Ascending aorta (tissue), 2 donors: Measurements from ENCODE around the gene LRBA. TPM values are rescaled to one million over a fixed set of nuclear protein-coding genes. Genes with fewer than 3 reads are reported as not detected.

Source experiments
- DNase-seq, 2 donors: peaks; one replicate each; pipeline ENCODE4 v3.0.0-alpha.2; 2019; ENCODE audit warnings: low spot score in 2 of 2
- H3K27ac ChIP-seq, 2 donors: fragments of 200-600 bp; sonication (generic); one replicate each; pipeline ENCODE4 v1.5.1; 2016 to 2017; ENCODE audit warnings: mild to moderate bottlenecking in 1 of 2
- H3K27me3 ChIP-seq: fragments of 200-600 bp; sonication (generic); one replicate; pipeline ENCODE4 v1.5.1; 2017
- H3K36me3 ChIP-seq, 2 donors: fragments of 200-600 bp; sonication (generic); one replicate each; pipeline ENCODE4 v1.5.1; 2016
- H3K4me1 ChIP-seq, 2 donors: fragments of 200-600 bp; sonication (generic); one replicate each; pipeline ENCODE4 v1.5.1; 2016 to 2017; ENCODE audit warnings: mild to moderate bottlenecking in 1 of 2
- H3K4me3 ChIP-seq, 2 donors: fragments of 200-600 bp; sonication (generic); one replicate each; pipeline ENCODE4 v1.5.1; 2016 to 2017; ENCODE audit warnings: mild to moderate bottlenecking in 1 of 2
- H3K9me3 ChIP-seq, 2 donors: fragments of 200-600 bp; sonication (generic); one replicate each; pipeline ENCODE4 v1.5.1; 2016
- CTCF ChIP-seq, 3 experiments: fragments of 200-600 bp in 2 of 3; fragments of 450-650 bp in 1 of 3; sonication (generic) in 2 of 3; IDR thresholded peaks; one replicate each; pipeline ENCODE4 v1.5.1; 2016 to 2019; ENCODE audit warnings: antibody characterized with exemption in 3 of 3, mild to moderate bottlenecking in 1 of 3, moderate library complexity in 1 of 3
- intact Hi-C: fragments of 100-400 bp; cut with DNase I; formaldehyde crosslinking; loops from one replicate; pipeline ENCODE4 v1.15.1; 2023
- total RNA-seq: library from RNA; depleted of rRNA; stranded (reverse); fragments of >200 nt; gene quantifications from one replicate; pipeline ENCODE4 v1.1.0, GENCODE V29; 2016

LRBA gene
- total RNA-seq, 1 donor from 2014 or later, result 15.2 TPM

GRCh38 chr4:150231107-150231770, 783.8 kb downstream of the LRBA start:
- no peak for DNase-seq
- Histone ChIP-seq H3K27ac (peak overlapping the region; percentile 46 to 63), H3K4me3 (no peak overlapping the region), H3K9me3 (no peaks in the 10 kb centered on the region), H3K4me1 (peaks cover 3 to 14% of the 10 kb centered on the region in 2 donors), H3K36me3 (no peaks in the 10 kb centered on the region), H3K27me3 (no peaks in the 10 kb centered on the region)
- no peak for TF ChIP-seq CTCF (IDR thresholded peaks at IDR 0.05)
- intact Hi-C loops, result loop anchor here (10.0 kb wide), 1 partner anchor 1786 kb away; the partner anchor contains the start of gene NR3C2

GRCh38 chr4:150230561-150230960, 784.5 kb downstream of the LRBA start:
- Histone ChIP-seq H3K27ac (peak overlapping the region in 1 of 2 donors; percentile 16), H3K4me3 (no peak overlapping the region), H3K4me1 (peaks cover 3 to 12% of the 10 kb centered on the region in 2 donors), H3K36me3 (no peaks in the 10 kb centered on the region), H3K27me3 (no peaks in the 10 kb centered on the region), H3K9me3 (no peaks in the 10 kb centered on the region)
- intact Hi-C loops, result loop anchor here (10.0 kb wide), 1 partner anchor 1786 kb away; the partner anchor contains the start of gene NR3C2
- TF ChIP-seq CTCF (IDR thresholded peaks at IDR 0.05), result no peak
- no peak for DNase-seq

- Histone ChIP-seq H3K4me1 (peaks cover 3 to 12% of the 10 kb centered on the region in 2 donors), H3K27ac (peak overlapping the region; percentile 18 to 48), H3K4me3 (no peak overlapping the region), H3K36me3 (no peaks in the 10 kb centered on the region), H3K27me3 (no peaks in the 10 kb centered on the region), H3K9me3 (no peaks in the 10 kb centered on the region)
- intact Hi-C loops, result no loop called here
- no peak for TF ChIP-seq CTCF (IDR thresholded peaks at IDR 0.05)
- DNase-seq, result no peak
Observed at GRCh38 chr4:150229520-150229919, 785.6 kb downstream of the LRBA start.

- no peak for DNase-seq
- Histone ChIP-seq H3K36me3 (no peaks in the 10 kb centered on the region), H3K9me3 (no peaks in the 10 kb centered on the region), H3K4me3 (no peak overlapping the region), H3K27ac (no peak overlapping the region), H3K27me3 (no peaks in the 10 kb centered on the region), H3K4me1 (peaks cover 3 to 5% of the 10 kb centered on the region in 2 donors)
- no peak for TF ChIP-seq CTCF (IDR thresholded peaks at IDR 0.05)
- intact Hi-C loops, result no loop called here
Observed at GRCh38 chr4:150224896-150225591, 790.0 kb downstream of the LRBA start.

GRCh38 chr4:150219841-150220240, 795.2 kb downstream of the LRBA start:
- TF ChIP-seq CTCF (IDR thresholded peaks at IDR 0.05), result no peak
- peak overlapping the region; percentile 15 to 34 for H3K27ac ChIP-seq
- H3K4me1 ChIP-seq, result peaks cover 0 to 2% of the 10 kb centered on the region in 2 donors
- intact Hi-C loops, result no loop called here
- H3K36me3 ChIP-seq, result no peaks in the 10 kb centered on the region
- H3K27me3 ChIP-seq, result no peaks in the 10 kb centered on the region
- no peak for DNase-seq
- H3K4me3 ChIP-seq, result no peak overlapping the region
- no peaks in the 10 kb centered on the region for H3K9me3 ChIP-seq
